Dedifferentiated amniotic fluid mesenchymal stem cell (primary cell): ENCODE measurements around the gene UBE3D.
A peak's percentile ranks its signal among the peaks of the same experiment; 100 is the strongest.

ENCODE experiments used
- DNase-seq: peaks from one replicate; pipeline ENCODE4 v3.0.0-alpha.2; 2016; ENCODE audit errors: extremely low spot score

The UBE3D gene

GRCh38 chr6:83065511-83066192 is at the start of gene UBE3D:
Gene UBE3D (minus strand): TSS chr6:83065841. CDS start chr6:83065718, 123 bp downstream.
- DNase-seq, result peak; percentile 73

GRCh38 chr6:83114164-83114563 is 48.5 kb upstream of the UBE3D start:
- no peak for DNase-seq

GRCh38 chr6:83113258-83113657 is 47.6 kb upstream of the UBE3D start:
- no peak for DNase-seq

- no peak for DNase-seq
Measured at GRCh38 chr6:83108378-83108777, 42.7 kb upstream of the UBE3D start.

- no peak for DNase-seq
Measured at GRCh38 chr6:83098589-83098988, 32.9 kb upstream of the UBE3D start.

GRCh38 chr6:83097675-83098074 is 32.0 kb upstream of the UBE3D start:
- no peak for DNase-seq

GRCh38 chr6:83097204-83097603 is 31.6 kb upstream of the UBE3D start:
- no peak for DNase-seq

- no peak for DNase-seq
Measured at GRCh38 chr6:83096791-83097190, 31.1 kb upstream of the UBE3D start.

GRCh38 chr6:83092756-83093399 is 27.2 kb upstream of the UBE3D start:
- DNase-seq, result peak; percentile 24

- no peak for DNase-seq
Measured at GRCh38 chr6:83086751-83087150, 21.1 kb upstream of the UBE3D start.

GRCh38 chr6:83083476-83083875 is 17.8 kb upstream of the UBE3D start:
- no peak for DNase-seq

GRCh38 chr6:83073615-83074014 is 8.0 kb upstream of the UBE3D start:
- no peak for DNase-seq

GRCh38 chr6:83072726-83073125 is 7.1 kb upstream of the UBE3D start:
- no peak for DNase-seq

- DNase-seq, result no peak
Measured at GRCh38 chr6:83071707-83072106, 6.1 kb upstream of the UBE3D start.

GRCh38 chr6:83071023-83071422 is 5.4 kb upstream of the UBE3D start:
- no peak for DNase-seq

- DNase-seq, result no peak
Measured at GRCh38 chr6:83069633-83070032, 4.0 kb upstream of the UBE3D start.

GRCh38 chr6:83068616-83069015 is 3.0 kb upstream of the UBE3D start:
- DNase-seq, result no peak

- peak; percentile 94 for DNase-seq
Measured at GRCh38 chr6:83067448-83068439, 2.1 kb upstream of the UBE3D start, which contains the start of gene DOP1A. Gene DOP1A (plus strand): TSS chr6:83067671. CDS start chr6:83096978, 29,307 bp downstream.

- no peak for DNase-seq
Measured at GRCh38 chr6:83062225-83062624, 3.4 kb downstream of the UBE3D start.

GRCh38 chr6:83061190-83061589 is 4.5 kb downstream of the UBE3D start:
- peak; percentile 16 for DNase-seq

GRCh38 chr6:83057705-83058321 is 7.8 kb downstream of the UBE3D start:
- DNase-seq, result peak; percentile 33
